Nucleus accumbens (tissue), 56 donors: ENCODE data around the gene RTN4R.
"Not testable (repeated sequence)": the region's sequence is repeated elsewhere in the genome, so short reads cannot be mapped to it uniquely, and the experiment has no call there.

Source experiments
- DNase-seq, 56 donors: peaks; one replicate each; lab custom pipeline; 2025; lab: John Stamatoyannopoulos, UW

The RTN4R gene

DNA sequence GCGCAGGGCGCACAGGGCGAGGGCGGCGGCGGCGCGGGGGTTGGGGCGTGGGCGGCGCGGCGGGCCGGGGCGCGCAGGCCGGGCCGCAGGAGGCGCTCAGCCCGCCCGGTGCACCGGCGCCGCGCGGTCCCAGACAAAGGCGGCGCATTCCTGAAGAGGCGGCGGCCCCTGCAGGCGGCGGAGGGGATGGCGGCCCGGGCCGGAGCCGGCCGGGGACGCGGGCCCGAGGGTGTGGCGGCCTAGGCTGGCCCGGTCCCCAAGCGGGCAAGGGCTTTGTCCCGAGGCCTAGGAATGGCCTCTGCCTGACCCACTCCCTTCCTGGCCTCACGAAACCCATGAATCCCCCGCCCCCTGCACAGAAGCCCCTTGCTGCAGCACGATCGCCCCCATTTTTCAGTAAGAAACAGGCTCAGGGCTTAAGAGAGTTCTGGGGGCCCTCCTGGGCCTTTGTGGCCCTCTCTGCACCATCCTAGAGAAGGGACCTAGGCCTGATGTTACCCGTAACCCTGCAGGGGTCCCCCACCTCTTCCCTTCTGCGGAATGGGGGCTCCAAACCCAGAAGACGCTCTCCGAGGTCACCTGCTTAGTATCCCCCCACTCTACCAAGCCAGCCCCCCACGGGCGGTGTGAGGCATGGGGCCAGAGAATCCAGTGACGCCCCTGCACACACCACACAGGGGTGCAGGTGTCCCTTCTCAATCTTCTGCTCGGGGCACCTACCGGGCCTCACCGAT, at the start of gene RTN4R:
Gene RTN4R, minus strand, starts transcription at position 40 of the 734 bp plus-strand sequence. CDS start 226 bp downstream, outside the sequence.
- peak in 19 of 56 donors; percentile 8 to 71 (median 23) for DNase-seq

DNA sequence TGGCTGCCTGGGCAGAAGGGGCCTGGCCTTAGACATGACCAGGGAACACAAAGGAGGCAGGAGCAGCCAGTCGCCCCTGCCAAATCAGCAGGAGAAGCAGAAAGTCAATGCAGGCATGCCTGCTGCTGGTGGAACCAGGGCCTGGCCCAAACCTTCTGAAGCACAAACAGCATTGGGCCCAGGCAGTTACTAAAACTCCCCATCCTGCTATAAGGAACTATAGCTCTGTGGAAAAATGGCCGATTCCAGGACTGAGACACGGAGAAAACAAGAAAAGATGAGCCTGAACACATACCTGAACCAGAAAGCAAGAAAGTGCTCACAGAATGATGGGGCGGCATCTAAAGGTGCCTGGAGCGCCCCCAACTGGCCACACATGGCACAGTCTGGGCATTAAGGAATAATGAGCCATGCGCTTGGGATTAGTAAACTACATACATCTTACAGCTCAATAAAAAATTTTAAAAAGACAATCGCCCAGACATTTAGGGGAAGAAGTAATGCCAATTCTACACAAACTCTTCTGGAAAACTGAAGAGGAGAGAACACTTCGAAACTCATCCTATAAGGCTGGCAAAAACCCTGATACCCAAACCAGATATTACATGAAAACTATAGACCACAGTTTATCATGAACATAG, 49.4 kb upstream of the RTN4R start:
- peak in 1 of 56 donors; percentile 24 for DNase-seq

DNA sequence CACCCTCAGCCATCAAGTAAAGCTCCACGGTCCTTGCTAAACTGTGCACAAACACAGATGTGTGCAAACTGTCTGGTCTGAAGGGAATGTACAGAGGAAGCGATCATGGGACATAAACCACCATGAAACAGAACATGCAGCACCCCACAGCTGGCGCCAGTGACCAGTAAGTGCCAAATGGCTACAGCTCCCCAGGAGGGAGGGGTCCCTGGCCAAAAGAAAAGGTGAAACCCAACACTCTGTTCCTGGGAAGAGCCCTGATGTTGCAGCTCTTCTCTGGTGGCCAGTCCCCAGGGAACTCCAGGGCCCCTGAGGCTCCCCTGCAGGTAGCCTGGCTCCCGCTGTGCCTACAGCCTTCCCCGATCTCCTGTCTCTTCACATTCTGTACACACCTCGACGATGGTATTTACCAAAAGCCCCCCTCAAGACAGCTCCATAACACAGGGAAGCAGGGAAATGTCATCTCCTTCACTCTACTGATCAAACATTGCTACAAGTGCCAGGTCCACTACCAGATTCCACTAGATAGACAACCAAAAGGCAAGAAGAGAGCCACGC, 48.8 kb upstream of the RTN4R start:
- DNase-seq = no peak

DNA sequence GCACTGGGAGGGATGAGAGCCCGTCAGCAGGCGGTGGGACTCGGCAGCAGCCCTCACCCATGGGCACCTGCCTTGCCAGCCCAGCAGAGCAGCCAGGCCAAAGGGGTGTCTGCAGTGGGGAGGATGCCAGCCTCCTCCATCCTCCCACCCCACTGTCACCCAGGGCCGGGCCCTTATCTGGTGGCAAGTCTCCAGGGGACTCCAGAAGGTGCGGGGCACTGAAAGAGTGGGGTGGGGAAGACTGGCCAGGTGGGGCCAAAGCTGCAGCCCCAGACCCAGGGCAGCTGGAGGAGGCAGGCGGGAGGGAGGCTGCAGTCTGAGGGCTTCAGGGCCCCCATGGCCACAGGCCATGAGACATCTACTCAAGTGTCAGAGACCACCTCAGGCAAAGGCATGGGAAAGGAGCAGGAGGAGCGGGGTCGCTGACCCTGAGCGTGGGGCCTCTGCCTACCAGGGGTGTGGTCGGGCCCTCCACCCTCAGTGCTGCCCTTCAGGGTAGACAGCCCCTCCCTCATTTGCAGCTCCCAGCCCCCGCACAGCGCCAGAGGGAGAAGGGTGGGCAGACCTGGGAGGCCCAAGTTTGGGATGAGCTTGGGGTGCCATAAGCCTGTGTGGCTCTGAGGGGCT, 48.2 kb upstream of the RTN4R start:
- DNase-seq = no peak

DNA sequence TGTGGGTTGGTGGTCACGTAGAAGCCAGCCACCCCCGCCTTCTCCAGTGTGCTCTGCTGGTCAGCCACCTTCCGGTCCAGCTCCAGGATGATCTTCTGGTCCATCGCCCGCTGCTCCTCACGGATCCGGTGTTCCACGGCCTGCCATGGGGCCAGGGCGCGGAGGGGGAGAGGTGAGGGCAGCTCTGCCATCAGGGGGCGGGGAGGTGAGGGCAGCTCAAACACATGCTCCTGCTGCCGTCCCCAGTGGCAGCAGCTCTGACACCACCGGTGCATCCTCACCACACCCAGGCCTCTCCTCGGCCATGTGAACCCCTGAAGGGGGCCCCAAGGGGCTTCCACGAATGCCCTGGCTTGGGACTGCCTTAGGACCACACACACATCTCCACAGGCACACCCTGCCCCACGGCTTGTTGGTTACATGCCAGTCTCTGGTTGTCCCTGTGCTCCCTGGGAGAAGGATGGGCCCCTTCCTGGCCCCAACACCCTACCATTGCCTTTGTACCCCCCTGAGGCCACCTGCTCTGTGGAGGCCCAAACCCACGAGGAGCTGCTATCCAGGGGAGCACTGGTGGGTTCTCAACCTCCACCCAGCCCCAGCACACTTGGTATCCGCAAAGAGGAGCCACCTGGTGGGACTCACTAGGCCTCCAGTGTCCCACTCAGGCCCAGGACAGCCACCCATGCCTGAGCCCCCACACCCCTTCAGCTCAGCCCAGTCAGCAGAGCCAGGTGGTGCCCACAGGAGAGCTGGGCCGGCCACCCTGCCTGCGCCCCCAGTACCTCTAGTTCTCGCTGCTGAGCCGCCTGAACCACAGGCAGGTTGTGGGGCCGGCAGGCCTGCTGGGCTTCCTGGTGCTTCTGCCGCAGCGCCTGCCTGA, 47.5 kb upstream of the RTN4R start:
- DNase-seq = no peak

DNA sequence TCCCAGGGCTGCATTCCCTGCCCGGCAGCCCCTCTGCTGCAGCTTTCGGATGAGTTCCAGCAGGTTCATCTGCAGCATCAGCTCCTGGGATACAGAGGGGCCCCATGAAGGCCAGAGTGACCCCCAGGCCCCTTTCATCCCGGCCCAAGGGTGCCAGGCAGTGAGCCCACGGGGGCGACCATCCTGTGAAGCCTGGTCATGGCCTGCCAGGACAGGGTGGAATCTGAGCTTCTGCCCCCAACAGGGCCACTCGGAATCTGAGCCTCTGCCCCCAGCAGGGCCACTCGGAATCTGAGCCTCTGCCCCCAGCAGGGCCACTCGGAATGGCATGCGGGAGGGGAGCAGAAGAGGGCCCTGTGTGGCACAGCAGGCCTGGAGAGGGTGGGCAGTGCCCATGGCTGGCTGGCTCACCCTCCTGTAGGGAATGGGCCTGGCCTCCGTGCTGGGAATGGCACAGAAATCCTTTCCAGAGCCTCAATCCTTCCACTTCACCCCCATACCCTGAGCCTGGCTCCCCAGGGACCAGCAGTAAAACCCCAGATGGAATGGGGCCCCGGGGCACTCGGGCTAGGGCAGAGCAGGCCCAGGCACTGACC, 46.7 kb upstream of the RTN4R start:
- not testable (repeated sequence) for DNase-seq

DNA sequence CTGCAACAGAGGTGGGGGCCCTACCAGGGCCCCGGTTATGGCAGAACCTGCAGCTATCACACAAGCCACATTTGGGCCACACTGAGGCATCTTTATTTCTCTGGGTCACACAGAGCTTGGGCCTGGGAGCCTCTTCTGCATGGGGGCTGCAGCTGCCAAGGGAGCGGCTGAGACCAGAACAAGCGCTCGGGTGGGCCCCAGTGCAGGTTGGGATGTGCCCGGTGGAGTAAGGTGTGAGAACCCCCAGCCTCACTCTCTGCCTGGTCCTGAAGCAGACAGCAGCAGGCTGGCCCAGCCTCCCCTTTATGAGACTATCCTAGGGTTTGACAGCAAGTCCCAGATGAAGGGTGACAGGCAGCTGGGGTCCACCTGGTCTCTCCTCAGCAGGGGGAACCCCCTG, 46.1 kb upstream of the RTN4R start:
- DNase-seq = not testable (repeated sequence)

DNA sequence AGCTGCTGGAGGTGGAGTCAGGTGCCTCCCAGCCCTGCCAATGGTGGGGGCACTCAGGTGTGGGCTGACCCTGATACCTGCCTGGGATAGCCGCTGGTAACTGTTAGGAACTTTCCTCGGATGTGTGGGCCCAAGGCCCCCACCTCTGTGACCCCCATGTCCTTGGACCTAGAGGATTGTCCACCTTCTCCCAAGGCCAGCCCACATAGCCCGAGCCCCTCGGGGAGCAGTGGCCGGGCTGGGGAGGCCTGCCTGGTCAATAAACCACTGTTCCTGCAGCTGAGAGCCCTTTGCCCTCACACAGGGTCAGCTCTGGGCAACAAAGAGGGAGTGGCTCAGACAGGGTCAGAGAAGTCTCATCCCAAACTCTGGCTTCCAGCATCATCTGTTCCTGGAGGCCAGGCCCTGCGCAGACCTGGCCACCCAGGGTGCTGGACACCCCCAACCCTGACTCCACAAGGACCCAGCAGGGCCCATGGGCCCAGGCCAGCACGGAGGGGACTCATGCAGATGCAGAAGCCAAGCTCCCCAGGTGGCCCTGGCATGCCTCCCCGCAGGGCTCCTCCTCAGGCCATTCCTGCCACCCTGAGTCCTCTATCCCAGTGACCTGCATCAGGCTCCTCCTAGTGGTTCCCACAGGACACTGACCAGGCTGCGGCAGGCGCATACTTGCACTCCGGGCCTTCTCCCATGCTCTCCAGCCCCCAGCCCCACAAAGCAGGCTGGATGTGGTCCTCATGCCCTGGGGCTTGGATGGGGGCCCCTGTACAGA, 45.4 kb upstream of the RTN4R start:
- not testable (repeated sequence) for DNase-seq

DNA sequence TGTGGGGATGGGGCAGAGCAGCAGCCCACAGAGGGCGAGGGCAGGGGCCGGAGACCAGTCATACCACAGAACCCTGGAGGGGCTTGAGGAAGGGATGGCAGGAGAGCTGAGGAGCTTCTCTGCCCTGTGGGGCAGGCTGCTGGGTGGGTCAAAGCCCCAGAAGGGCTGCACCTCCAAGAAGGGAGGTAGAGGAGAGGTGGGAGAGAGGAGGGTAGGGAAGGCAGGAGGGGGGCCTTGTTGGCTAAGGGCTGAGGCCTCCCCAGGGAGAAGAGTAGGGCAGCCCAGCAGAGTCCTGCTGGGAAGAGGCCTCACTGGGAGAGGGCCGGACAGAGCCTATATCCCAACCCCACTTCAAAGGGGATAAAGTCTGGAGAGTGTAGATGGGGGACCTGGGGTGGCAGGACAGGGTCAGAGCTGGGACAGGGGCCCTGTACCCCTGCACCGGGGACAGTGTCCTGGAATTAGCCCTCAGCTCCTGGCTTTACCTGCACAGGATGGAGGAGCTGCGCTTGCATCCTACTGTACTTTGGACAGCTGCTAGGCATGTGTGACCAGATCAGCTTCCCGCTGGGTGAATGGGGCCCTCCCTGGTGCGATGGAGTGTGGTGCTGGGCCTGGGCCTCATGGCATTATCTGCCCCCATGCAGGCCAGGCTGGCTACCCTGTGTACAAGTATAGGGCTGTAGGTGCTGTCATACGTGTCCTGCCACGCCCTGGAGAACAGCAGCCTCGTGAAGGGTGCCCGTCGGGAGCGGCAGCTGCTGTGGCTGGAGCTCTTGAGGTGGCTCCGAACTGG, 44.5 kb upstream of the RTN4R start:
- no peak for DNase-seq

DNA sequence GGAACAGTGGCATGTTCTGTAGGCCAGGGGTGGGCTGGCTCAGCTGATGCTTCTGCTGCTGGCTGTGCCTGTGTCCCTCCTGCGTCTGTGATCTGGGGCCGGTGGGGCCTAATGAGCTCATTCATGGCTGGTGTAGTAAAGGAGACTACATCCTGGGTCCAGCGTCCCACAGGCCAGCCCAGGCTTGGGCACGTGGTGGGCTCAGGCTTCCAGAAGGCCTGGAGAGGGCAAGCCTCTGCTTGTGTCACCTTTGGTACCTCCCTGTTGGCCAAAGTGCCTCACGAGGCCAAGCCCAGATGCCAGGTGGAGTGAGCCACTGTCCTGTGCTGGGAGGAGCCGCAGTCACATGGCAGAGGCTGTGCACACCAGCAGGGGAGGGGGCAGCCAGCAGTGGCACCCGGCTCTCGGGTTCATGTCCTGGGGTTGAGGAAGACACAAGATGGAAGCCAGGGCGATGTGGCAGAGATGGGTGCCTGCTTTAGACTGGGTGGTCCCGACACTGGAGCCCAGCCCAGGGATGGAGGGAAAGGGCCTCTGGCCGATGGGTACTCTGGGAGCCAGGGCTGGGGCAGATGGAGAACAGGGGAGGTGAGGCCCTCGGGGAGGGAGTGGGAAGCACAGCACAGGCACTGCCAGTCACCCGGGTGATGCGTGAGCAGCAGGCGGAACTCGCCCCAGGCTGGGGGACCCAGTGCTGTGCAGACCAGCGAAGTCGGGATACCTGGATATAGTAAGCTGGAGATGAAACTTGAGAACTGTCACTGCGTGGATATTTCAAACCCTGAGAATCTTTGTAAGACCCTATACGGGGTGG, 43.3 kb upstream of the RTN4R start:
- not testable (repeated sequence) for DNase-seq

DNA sequence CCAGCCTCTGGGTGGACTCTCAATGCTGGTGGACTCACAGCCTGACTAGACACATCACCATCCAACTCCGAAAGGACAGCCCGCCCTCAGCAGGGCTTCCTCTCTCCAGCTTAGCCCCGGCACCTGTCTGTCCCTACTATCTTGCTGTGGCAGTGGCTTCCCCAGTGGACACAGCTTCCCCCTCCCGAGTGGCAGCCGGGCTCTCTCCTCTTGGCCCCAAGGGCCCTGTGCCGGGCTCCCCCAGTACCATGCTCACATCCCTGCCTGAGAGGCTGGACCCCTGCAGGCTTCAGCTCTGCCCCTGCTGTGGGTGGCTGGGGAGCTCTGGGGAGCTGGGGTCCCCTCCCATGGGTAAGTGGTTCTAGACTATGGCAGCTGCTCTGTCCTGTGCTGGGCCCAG, 42.7 kb upstream of the RTN4R start:
- not testable (repeated sequence) for DNase-seq

DNA sequence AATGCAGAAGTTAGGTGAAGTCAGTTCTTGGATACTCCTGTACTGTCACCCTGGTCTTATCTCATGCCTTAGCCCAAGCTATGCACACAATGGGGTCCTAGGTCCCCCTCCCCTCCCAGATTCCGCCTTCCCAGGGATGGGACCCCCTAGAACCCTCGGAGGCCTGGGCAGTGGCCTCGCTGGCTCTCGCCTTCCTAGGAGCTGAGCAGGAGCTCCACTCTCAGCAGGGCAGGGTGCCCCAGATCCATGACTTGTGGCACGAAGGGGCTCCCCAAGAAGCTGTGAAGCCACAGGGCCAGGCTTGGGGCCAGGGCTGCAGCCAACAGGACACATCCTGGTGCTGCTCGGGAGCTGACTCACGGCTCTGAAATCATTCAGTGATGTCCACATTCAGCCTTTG, 42.1 kb upstream of the RTN4R start:
- not testable (repeated sequence) for DNase-seq

DNA sequence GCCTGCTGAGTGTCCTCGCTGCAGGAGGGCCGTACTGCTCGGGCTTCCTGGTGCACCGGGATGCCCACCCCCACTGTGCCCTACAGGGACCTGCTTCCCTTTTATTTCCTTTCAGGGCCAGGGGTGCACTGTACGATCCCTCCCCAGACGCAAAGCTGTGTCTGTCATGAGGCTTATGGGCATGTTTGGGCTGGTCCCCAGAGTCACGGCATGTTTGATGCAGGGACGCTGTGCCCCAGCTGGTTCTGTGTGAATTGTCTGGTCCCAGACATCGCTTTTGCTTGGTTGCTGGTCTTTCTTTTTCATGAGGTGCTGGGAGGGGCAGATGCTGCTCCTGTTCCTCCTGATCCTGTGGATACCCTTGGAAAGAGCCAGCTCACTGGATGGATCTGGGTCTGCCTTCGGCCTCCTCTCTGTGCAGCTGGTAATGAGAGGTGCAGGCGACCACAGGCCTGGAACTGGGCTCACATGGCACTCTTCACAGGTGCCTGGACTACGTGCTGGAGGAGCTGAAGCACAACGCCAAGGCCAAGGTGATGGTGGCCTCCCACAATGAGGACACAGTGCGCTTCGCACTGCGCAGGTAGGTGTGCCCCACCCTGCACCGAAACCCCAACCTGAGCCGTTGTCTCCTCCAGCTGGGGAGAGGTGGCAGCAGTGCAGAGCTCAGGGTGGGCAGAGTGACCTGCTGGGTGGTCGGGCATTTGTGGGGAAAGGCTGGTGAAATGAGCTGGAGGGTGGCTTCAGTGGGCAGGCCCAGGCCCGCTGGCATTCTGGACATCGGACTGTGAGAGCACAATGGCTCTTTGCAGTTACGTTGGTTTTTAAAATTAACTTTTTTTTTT, 40.9 kb upstream of the RTN4R start:
- not testable (repeated sequence) for DNase-seq

DNA sequence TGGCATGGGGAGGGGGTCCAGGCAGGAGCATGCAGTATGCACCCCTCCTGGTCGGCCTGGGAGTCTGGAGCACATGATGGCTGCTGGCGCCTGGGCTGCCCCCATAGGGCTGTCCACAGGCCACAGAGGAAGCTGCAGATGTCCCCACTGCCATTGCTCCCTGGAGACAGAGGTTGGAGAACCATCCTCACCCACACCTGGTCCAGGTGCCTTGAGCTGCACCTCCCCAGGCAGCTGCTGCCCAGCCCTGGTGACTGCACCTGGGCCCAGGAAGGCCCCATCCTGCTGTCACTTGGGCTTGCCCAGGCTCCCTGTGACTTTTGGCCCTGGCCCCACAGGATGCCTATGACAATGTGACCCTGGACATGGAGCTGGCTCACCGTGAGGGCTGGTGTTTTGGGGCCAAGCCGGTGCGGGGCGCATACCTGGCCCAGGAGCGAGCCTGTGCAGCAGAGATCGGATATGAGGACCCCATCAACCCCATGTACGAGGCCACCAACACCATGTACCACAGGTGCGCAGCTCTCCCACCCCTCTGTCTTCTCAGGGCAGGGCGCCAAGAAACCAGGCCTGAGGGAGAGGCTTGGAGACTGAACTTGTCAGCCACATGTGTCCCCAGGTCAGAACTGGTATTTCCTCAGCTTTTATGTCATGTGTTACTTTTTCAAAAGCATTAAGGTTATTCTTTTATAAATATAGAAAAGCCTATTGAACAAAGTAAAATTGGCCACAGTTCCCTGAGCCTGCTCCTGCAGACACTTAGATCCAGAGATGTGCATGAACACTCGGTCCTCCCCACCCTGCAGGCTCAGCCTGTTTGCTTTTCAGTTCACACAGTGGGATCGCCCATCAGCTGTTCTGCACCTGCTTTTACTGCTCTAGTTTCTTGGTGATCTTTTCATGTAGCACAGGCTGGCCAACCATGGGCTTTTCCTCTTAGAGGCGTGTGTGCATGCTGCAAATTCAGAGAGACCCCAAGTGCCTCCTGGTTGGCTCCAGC, 39.6 kb upstream of the RTN4R start:
- not testable (repeated sequence) for DNase-seq
